ENCODE data around the gene HSBP1. TPM values are rescaled to one million over a fixed set of nuclear protein-coding genes. Genes with fewer than 3 reads are reported as not detected.

The HSBP1 gene
- total and polyA plus RNA-seq, 9 of the 15 experiments (the other 6 are each of a cell fraction or from before 2014, with no cell fraction given), result 84.9 to 677 (median 204) TPM

DNA sequence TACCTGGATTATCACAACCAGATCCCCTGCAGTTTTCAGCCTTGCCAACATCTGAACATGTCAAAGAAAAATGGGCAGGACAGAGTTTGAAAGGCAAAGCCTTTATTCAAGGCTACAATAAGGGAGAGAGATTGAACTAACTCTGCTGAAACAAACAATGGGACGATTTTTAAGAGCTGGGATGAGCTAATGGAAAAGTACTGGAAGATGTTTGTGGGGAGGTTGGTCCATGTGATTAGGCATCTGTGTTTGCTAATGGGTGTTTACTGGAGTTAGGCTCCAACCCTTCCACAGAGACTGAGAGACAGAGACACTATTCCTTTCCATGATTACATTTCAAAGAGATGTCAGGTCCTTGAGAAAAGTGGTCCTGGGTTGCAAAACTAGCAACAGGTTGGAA lies 35.0 kb upstream of the HSBP1 start (continued):
- TF ChIP-seq, protein P1, sequence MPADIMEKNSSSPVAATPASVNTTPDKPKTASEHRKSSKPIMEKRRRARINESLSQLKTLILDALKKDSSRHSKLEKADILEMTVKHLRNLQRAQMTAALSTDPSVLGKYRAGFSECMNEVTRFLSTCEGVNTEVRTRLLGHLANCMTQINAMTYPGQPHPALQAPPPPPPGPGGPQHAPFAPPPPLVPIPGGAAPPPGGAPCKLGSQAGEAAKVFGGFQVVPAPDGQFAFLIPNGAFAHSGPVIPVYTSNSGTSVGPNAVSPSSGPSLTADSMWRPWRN (IDR thresholded peaks at IDR 0.05; ENCODE audit: low read depth), result no peak
- TF ChIP-seq SNIP1 (IDR thresholded peaks at IDR 0.05; ENCODE audit: low read depth), result no peak
- no peak for TF ChIP-seq HDAC6 (IDR thresholded peaks at IDR 0.05; ENCODE audit: low read depth, low read length)
- no peak for TF ChIP-seq ZNF57 (CRISPR knock-in tag; IDR thresholded peaks at IDR 0.05)

DNA sequence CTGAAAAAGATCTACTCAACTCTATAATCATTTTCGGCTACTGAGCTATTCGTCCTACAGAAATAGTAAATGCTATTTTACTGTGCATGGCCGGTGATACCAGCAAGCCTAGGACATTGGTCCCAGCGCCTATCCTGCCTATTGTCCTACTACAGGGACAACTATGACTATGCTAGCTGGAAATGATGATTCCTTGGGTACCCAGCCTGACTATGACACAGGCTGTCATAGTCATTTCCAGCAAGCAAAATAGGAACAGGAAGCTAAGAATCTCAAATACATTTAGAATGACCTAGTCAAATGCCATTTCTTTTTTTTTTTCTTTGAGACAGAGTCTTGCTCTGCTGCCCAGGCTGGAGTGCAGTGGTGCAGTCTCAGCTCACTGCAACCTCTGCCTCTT lies 33.7 kb upstream of the HSBP1 start:
- WGBS (ENCODE audit: insufficient coverage, low coverage, missing lambda C conversion rate), result 0% methylated on average over 4 of the region's 4 CpGs
- no peak for ATAC-seq
- Histone ChIP-seq H3K9ac (ENCODE audit: insufficient read depth in 1 of 2, low read depth in 2 of 2, low read length in 2 of 2) (no peak overlapping the region), H3K27me3 (ENCODE audit: control insufficient read depth in 2 of 2, insufficient read depth in 2 of 2, low read length in 2 of 2) (peaks cover 20 to 28% of the 10 kb centered on the region in 2 experiments), H4K20me1 (replicated peaks; ENCODE audit: control insufficient read depth, insufficient read depth, low read length) (no peaks in the 10 kb centered on the region; the same call in 1 of the 2 replicates), H3K9me3 (replicated peaks; ENCODE audit: control insufficient read depth, insufficient read depth, low read depth, low read length) (no peaks in the 10 kb centered on the region), H3K9me1 (ENCODE audit: control insufficient read depth, insufficient read depth, low read length) (no peaks in the 10 kb centered on the region), H3K4me2 (ENCODE audit: insufficient read depth, low read length) (no peak overlapping the region), H3K4me3 (no peak overlapping the region), H2AFZ (ENCODE audit: low read depth, low read length) (no peak overlapping the region), H3K4me1 (replicated peaks in 1 of 2; ENCODE audit: control insufficient read depth in 2 of 2, insufficient read depth in 2 of 2, low read length in 2 of 2) (no peaks in the 10 kb centered on the region), H3K79me2 (ENCODE audit: control insufficient read depth, insufficient read depth, low read length) (no peaks in the 10 kb centered on the region), H3K36me3 (ENCODE audit: control insufficient read depth, insufficient read depth, low read length) (no peaks in the 10 kb centered on the region), H3K27ac (ENCODE audit: extremely low read depth, low read depth, low read length) (no peak overlapping the region)
- ChIA-PET POLR2A (interaction anchor here (0.6 to 0.8 kb wide), 3 partner anchors 9 to 335 kb away, joined by 3 to 4 read pairs (median 3); no protein-coding TSS in a partner anchor), CTCF (ENCODE audit: low intra/inter-chr PET ratio) (no interaction called here)
- FAIRE-seq, result no peak
- no peak for TF ChIP-seq KHSRP (IDR thresholded peaks at IDR 0.05)
- TF ChIP-seq SNIP1 (IDR thresholded peaks at IDR 0.05; ENCODE audit: low read depth), result no peak
- TF ChIP-seq ERF (CRISPR knock-in tag; IDR thresholded peaks at IDR 0.05), result no peak
- no peak for TF ChIP-seq SRSF9 (IDR thresholded peaks at IDR 0.05; ENCODE audit: borderline replicate concordance, low read depth, low read length)
- no peak for TF ChIP-seq SRF (CRISPR knock-in tag; IDR thresholded peaks at IDR 0.05)
- in situ Hi-C loops (cut with MboI), result no loop called here
- intact Hi-C loops (cut with micrococcal nuclease), result no loop called here
- BruUV-seq (replicated peaks), result no TSS peak
- no peak for DNase-seq (ENCODE audit: extremely low read depth in 1 of 4, low spot score in 3 of 4)

Measured in K562 (cell line).